Hepatic stellate cell (primary cell): Measurements from ENCODE around the gene RSU1.

Source experiments
- DNase-seq: peaks from one replicate; pipeline ENCODE4 v3.0.0; 2011; ENCODE audit warnings: low spot score

Gene RSU1

GRCh38 chr10:16741540-16741939 lies 75.7 kb downstream of the RSU1 start:
- no peak for DNase-seq

- DNase-seq = no peak
Observed at GRCh38 chr10:16737420-16737819, 79.8 kb downstream of the RSU1 start.

GRCh38 chr10:16735671-16736070 lies 81.6 kb downstream of the RSU1 start:
- no peak for DNase-seq

- DNase-seq = no peak
Observed at GRCh38 chr10:16732376-16732775, 84.8 kb downstream of the RSU1 start.

GRCh38 chr10:16728266-16728665 lies 89.0 kb downstream of the RSU1 start:
- no peak for DNase-seq

GRCh38 chr10:16727666-16728065 lies 89.6 kb downstream of the RSU1 start:
- DNase-seq = no peak

GRCh38 chr10:16724509-16724908 lies 92.7 kb downstream of the RSU1 start:
- no peak for DNase-seq

GRCh38 chr10:16720812-16721211 lies 96.4 kb downstream of the RSU1 start:
- no peak for DNase-seq

- peak; percentile 52 for DNase-seq
Observed at GRCh38 chr10:16717622-16718395, 99.4 kb downstream of the RSU1 start.

GRCh38 chr10:16716051-16716450 lies 101.2 kb downstream of the RSU1 start:
- no peak for DNase-seq

- DNase-seq = no peak
Observed at GRCh38 chr10:16713290-16713689, 103.9 kb downstream of the RSU1 start.

GRCh38 chr10:16712883-16713282 lies 104.3 kb downstream of the RSU1 start:
- DNase-seq = no peak

- no peak for DNase-seq
Observed at GRCh38 chr10:16700331-16700730, 116.9 kb downstream of the RSU1 start.

- DNase-seq = no peak
Observed at GRCh38 chr10:16699435-16700057, 117.7 kb downstream of the RSU1 start.

- no peak for DNase-seq
Observed at GRCh38 chr10:16698461-16698860, 118.8 kb downstream of the RSU1 start.

- DNase-seq = no peak
Observed at GRCh38 chr10:16690417-16690816, 126.8 kb downstream of the RSU1 start.

- no peak for DNase-seq
Observed at GRCh38 chr10:16689696-16690095, 127.5 kb downstream of the RSU1 start.

GRCh38 chr10:16689227-16689626 lies 128.0 kb downstream of the RSU1 start:
- DNase-seq = peak; percentile 4

- DNase-seq = no peak
Observed at GRCh38 chr10:16686054-16686902, 130.9 kb downstream of the RSU1 start.

GRCh38 chr10:16685551-16685950 lies 131.7 kb downstream of the RSU1 start:
- DNase-seq = no peak

- no peak for DNase-seq
Observed at GRCh38 chr10:16681521-16681920, 135.7 kb downstream of the RSU1 start.

GRCh38 chr10:16679511-16679910 lies 137.7 kb downstream of the RSU1 start:
- DNase-seq = no peak

GRCh38 chr10:16675334-16675733 lies 141.9 kb downstream of the RSU1 start:
- DNase-seq = no peak
